ENCODE data around the gene VAV3. TPM values are rescaled to one million over a fixed set of nuclear protein-coding genes. Genes with fewer than 3 reads are reported as not detected.

VAV3 gene
- total and polyA plus RNA-seq, 3 donors from 2014 or later = 10.1 to 11.4 (median 11.3) TPM

DNA sequence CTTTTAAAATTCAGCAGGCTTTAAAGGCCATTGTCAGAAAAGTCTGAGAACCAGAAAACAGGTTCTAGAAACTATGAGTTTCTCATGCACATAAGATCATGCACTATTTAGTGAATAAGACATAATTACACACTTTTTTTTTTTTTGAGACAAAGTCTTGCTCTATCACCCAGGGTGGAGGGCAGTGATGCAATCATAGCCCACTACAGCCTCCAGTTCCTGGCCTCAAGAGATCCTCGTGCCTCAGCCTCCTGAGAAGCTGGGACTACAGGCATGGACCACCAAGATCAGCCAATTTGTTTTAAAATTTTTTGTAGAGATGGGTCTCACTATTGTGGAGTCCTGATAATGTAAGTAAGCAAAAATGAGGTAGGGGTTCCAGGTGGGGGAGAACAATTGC lies 134.9 kb downstream of the VAV3 start:
- WGBS, 2 donors = 93 to 96% methylated on average over 1 of the region's 1 CpG
- TF ChIP-seq POLR2A (IDR thresholded peaks at IDR 0.05) = no peak
- TF ChIP-seq, protein P1, sequence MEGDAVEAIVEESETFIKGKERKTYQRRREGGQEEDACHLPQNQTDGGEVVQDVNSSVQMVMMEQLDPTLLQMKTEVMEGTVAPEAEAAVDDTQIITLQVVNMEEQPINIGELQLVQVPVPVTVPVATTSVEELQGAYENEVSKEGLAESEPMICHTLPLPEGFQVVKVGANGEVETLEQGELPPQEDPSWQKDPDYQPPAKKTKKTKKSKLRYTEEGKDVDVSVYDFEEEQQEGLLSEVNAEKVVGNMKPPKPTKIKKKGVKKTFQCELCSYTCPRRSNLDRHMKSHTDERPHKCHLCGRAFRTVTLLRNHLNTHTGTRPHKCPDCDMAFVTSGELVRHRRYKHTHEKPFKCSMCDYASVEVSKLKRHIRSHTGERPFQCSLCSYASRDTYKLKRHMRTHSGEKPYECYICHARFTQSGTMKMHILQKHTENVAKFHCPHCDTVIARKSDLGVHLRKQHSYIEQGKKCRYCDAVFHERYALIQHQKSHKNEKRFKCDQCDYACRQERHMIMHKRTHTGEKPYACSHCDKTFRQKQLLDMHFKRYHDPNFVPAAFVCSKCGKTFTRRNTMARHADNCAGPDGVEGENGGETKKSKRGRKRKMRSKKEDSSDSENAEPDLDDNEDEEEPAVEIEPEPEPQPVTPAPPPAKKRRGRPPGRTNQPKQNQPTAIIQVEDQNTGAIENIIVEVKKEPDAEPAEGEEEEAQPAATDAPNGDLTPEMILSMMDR (IDR thresholded peaks at IDR 0.05) = no peak
- intact Hi-C loops (cut with DNase I; ENCODE audit: low total_unique reads) = no loop called here
- Histone ChIP-seq H3K4me3 (no peak overlapping the region), H3K4me1 (no peaks in the 10 kb centered on the region), H3K9me3 (no peaks in the 10 kb centered on the region), H3K27me3 (no peaks in the 10 kb centered on the region), H3K27ac (no peak overlapping the region), H3K36me3 (ENCODE audit: low read depth, missing control alignments) (no peaks in the 10 kb centered on the region)
- DNase-seq = no peak

DNA sequence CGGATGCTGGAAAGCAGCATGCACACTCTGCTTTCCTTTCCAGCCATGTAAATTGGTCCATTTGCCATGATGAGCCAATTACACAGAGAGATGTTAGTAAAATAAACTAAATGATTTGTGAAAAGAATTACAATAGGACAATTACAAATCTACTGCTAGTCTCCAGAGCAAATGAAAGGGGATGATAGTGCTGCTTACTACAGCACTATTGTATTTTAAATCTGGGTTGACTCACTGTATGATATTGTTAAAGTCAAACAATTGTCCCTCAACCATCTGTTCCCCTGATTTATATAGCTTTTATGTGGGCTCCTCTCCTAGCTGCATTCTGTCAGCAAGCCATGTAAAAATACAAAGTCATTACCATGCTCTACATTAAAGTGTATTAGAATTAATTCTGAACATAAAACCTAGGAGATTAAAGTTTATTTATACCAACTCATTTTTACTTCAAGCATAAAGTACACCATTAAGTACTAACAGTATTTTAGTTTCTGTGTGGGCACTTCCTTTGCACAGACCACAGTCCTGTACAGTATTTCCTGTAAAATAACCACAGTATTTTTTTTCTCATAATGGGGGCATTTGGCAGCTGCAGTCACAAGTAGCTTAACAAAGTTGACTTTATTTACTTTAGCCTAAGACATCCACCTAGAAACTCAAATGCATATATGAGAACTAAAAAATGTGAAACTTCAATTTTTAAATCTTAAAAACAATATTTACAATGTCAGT lies 135.8 kb downstream of the VAV3 start:
- Histone ChIP-seq H3K4me1 (no peaks in the 10 kb centered on the region), H3K27ac (no peak overlapping the region), H3K27me3 (no peaks in the 10 kb centered on the region), H3K4me3 (no peak overlapping the region), H3K36me3 (ENCODE audit: low read depth, missing control alignments) (no peaks in the 10 kb centered on the region), H3K9me3 (no peaks in the 10 kb centered on the region)
- no peak for DNase-seq
- TF ChIP-seq, protein P1 (IDR thresholded peaks at IDR 0.05) = no peak
- no peak for TF ChIP-seq POLR2A (IDR thresholded peaks at IDR 0.05)
- 96 to 97% methylated on average over 1 of the region's 1 CpG for WGBS, 2 donors
- intact Hi-C loops (cut with DNase I; ENCODE audit: low total_unique reads) = no loop called here

DNA sequence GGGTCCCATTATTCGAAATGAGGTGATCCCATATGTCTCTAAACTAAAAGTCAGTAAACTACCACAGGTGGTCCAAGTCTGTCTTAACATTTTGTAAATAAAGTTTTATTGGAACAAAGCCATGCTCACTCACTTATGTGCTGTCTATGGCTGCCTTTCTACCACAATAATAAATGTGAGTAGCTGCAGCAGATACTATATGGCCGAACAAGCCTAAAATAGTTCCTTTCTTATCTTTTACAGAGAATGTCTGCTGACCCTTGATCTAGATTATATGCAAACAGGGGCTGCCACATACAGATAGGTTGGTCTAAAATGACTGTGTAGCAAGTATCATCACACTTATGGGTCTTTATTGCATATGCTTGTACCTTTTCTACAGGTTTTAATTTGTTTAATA lies 140.0 kb downstream of the VAV3 start:
- Histone ChIP-seq H3K9me3 (no peaks in the 10 kb centered on the region), H3K27me3 (no peaks in the 10 kb centered on the region), H3K36me3 (ENCODE audit: low read depth, missing control alignments) (no peaks in the 10 kb centered on the region), H3K4me3 (no peak overlapping the region), H3K4me1 (no peaks in the 10 kb centered on the region), H3K27ac (no peak overlapping the region)
- 87 to 94% methylated on average over 2 of the region's 2 CpGs for WGBS, 2 donors
- intact Hi-C loops (cut with DNase I; ENCODE audit: low total_unique reads) = no loop called here
- TF ChIP-seq, protein P1 (IDR thresholded peaks at IDR 0.05) = no peak
- TF ChIP-seq POLR2A (IDR thresholded peaks at IDR 0.05) = no peak
- DNase-seq = no peak

DNA sequence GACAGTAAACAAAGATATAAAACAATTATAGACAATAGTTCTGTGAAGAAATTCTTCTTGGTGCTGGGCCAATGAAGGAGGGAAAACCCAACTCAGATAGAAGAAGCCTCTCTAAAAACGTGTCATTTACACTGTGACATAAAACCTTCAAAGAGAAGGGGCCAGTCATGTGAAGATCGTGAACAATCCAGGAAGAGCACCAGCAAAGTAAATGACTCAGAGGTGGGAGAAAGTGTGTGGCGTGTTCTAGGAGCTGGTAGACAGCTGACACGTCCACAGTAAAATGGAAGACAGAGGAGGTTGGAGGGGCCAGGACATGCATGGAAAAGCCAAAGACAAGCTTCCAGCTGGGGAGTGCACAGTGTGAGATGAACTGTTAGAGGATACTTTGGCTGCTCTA lies 143.6 kb downstream of the VAV3 start:
- Histone ChIP-seq H3K4me3 (no peak overlapping the region), H3K27ac (no peak overlapping the region), H3K9me3 (no peaks in the 10 kb centered on the region), H3K4me1 (no peaks in the 10 kb centered on the region), H3K36me3 (ENCODE audit: low read depth, missing control alignments) (no peaks in the 10 kb centered on the region), H3K27me3 (no peaks in the 10 kb centered on the region)
- TF ChIP-seq, protein P1 (IDR thresholded peaks at IDR 0.05) = no peak
- TF ChIP-seq POLR2A (IDR thresholded peaks at IDR 0.05) = no peak
- intact Hi-C loops (cut with DNase I; ENCODE audit: low total_unique reads) = no loop called here
- 78 to 80% methylated on average over 4 of the region's 4 CpGs for WGBS, 2 donors
- no peak for DNase-seq

DNA sequence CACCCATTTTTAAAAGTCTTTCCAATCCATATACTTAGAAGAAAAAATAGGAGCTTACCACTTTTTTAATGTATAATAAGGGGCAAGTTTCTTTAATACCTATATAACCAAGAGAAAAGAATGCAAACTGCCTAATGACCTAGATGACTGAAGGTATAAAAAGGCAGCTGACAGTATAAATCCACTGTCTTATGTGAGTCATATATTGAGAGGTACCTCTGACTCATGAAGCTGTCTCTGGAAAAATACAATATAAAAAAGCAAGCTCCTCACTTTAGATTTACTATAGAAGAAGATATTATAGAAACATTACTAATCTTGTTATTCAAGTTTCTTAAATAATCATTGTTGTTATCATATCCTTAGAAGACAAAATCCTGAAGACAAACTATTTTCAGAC lies 144.2 kb downstream of the VAV3 start:
- DNase-seq = no peak
- Histone ChIP-seq H3K4me3 (no peak overlapping the region), H3K9me3 (no peaks in the 10 kb centered on the region), H3K27me3 (no peaks in the 10 kb centered on the region), H3K36me3 (ENCODE audit: low read depth, missing control alignments) (no peaks in the 10 kb centered on the region), H3K27ac (no peak overlapping the region), H3K4me1 (no peaks in the 10 kb centered on the region)
- intact Hi-C loops (cut with DNase I; ENCODE audit: low total_unique reads) = no loop called here
- TF ChIP-seq, protein P1 (IDR thresholded peaks at IDR 0.05) = no peak
- no peak for TF ChIP-seq POLR2A (IDR thresholded peaks at IDR 0.05)
